Gastroesophageal sphincter (tissue), 4 donors: Measurements from ENCODE around the gene KLHL2. TPM values are rescaled to one million over a fixed set of nuclear protein-coding genes. Genes with fewer than 3 reads are reported as not detected.

Experiments
- ATAC-seq: fragments of 150-250 bp; one replicate; pipeline ENCODE4 v1.9.1; 2016; ENCODE audit warnings: mild to moderate bottlenecking, moderate library complexity
- H3K27ac ChIP-seq, 4 donors: fragments of 200-600 bp; sonication (generic) in 3 of 4; 1 replicate in 3 of 4; 2 replicates in 1 of 4; pipeline ENCODE4 v1.5.1; 2016 to 2019
- H3K27me3 ChIP-seq: fragments of 200-600 bp; sonication (generic); one replicate; pipeline ENCODE4 v1.5.1; 2019
- H3K36me3 ChIP-seq, 2 donors: fragments of 200-600 bp; sonication (generic); one replicate each; pipeline ENCODE4 v1.5.1; 2019; ENCODE audit warnings: control low read depth in 1 of 2
- H3K4me1 ChIP-seq, 3 donors: fragments of 200-600 bp; sonication (generic); 1 replicate in 2 of 3; 2 replicates in 1 of 3; pipeline ENCODE4 v1.5.1; 2016 to 2019; ENCODE audit warnings: control low read depth in 2 of 3
- H3K4me3 ChIP-seq, 2 donors: fragments of 200-600 bp; sonication (generic); one replicate each; pipeline ENCODE4 v1.5.1; 2019; ENCODE audit warnings: mild to moderate bottlenecking in 1 of 2, moderate library complexity in 1 of 2
- H3K9me3 ChIP-seq, 3 donors: fragments of 200-600 bp; sonication (generic); one replicate each; pipeline ENCODE4 v1.5.1; 2017 to 2019; ENCODE audit warnings: control low read depth in 2 of 3
- EP300 ChIP-seq: sonication (generic); formaldehyde crosslinking; IDR thresholded peaks from one replicate; pipeline ENCODE4 v1.6.1; 2017; ENCODE audit warnings: antibody characterized with exemption, mild to moderate bottlenecking
- POLR2A ChIP-seq, 2 donors: fragments of 450-650 bp; IDR thresholded peaks; one replicate each; pipeline ENCODE4 v1.6.1; 2017; ENCODE audit warnings: antibody characterized with exemption in 2 of 2, mild to moderate bottlenecking in 2 of 2, moderate library complexity in 1 of 2
- POLR2AphosphoS5 ChIP-seq: sonication (generic); formaldehyde crosslinking; IDR thresholded peaks from one replicate; pipeline ENCODE4 v1.6.1; 2017; ENCODE audit warnings: antibody characterized with exemption
- WGBS, 2 donors: methylation state at CpG; one replicate each; pipeline ENCODE4 v1.1.5; 2018; ENCODE audit warnings: low coverage in 1 of 2; 5-methylcytosine and 5-hydroxymethylcytosine counted together
- total RNA-seq, 4 donors: library from RNA; depleted of rRNA; stranded (reverse); fragments of >200 nt; gene quantifications; one replicate each; pipeline ENCODE4 v1.1.0, GENCODE V29; 2016
- TF ChIP-seq, protein P1 (sequence below), 4 experiments: fragments of 200-600 bp in 2 of 4; fragments of 450-650 bp in 2 of 4; sonication (generic) in 1 of 4; IDR thresholded peaks; one replicate each; pipeline ENCODE4 v1.5.1; 2017 to 2019; ENCODE audit warnings: antibody characterized with exemption in 4 of 4, mild to moderate bottlenecking in 2 of 4, moderate library complexity in 2 of 4

The KLHL2 gene
- total RNA-seq, 4 donors from 2014 or later = 25.0 to 35.1 (median 31.1) TPM

DNA sequence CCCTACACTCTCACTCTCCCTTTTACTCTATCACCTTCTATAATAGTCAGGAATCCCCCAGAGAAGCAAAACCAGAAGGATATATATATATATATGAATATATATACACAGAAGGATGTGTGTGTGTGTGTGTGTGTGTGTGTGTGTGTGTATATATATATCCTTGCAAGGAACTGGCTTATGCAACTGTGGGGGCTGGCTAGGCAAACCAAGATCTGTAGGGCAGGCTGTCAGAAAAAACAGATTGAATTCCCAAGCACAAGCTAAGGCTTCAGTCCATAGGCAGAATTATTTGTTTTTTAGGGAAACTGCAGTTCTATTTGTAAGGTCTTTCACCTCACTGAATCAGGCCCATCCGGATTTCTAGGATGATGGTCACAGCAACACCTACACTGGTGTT is 13.0 kb upstream of the KLHL2 start:
- no peak for ATAC-seq
- 83 to 90% methylated on average over 1 of the region's 1 CpG for WGBS, 2 donors
- Histone ChIP-seq H3K9me3 (no peaks in the 10 kb centered on the region), H3K27ac (no peak overlapping the region), H3K4me1 (no peaks in the 10 kb centered on the region), H3K36me3 (no peaks in the 10 kb centered on the region), H3K27me3 (no peaks in the 10 kb centered on the region), H3K4me3 (no peak overlapping the region)
- TF ChIP-seq, protein P1, sequence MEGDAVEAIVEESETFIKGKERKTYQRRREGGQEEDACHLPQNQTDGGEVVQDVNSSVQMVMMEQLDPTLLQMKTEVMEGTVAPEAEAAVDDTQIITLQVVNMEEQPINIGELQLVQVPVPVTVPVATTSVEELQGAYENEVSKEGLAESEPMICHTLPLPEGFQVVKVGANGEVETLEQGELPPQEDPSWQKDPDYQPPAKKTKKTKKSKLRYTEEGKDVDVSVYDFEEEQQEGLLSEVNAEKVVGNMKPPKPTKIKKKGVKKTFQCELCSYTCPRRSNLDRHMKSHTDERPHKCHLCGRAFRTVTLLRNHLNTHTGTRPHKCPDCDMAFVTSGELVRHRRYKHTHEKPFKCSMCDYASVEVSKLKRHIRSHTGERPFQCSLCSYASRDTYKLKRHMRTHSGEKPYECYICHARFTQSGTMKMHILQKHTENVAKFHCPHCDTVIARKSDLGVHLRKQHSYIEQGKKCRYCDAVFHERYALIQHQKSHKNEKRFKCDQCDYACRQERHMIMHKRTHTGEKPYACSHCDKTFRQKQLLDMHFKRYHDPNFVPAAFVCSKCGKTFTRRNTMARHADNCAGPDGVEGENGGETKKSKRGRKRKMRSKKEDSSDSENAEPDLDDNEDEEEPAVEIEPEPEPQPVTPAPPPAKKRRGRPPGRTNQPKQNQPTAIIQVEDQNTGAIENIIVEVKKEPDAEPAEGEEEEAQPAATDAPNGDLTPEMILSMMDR (IDR thresholded peaks at IDR 0.05) = no peak
- TF ChIP-seq POLR2A (IDR thresholded peaks at IDR 0.05) (no peak), EP300 (no peak), POLR2AphosphoS5 (no peak)

DNA sequence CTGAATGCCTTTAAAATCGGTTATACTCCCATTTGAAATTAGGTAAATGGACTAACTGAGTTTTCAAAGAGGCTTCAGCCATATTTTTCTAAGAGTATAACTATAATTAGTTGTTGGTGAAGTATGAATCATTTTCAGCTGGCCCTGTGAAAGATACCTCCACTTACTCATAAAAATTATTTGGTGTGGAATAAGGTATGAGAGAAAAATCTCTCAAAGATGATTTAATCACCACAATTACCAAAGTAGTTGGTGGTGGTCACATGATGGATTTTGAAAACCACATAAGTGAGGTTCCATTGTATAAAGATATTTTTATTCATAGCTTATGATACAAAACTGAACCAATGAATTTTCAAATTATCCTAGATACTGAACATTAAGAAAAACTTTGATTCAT is 9.0 kb upstream of the KLHL2 start:
- no peak for ATAC-seq
- H3K4me3 ChIP-seq = no peak overlapping the region
- no peaks in the 10 kb centered on the region for H3K36me3 ChIP-seq
- H3K27ac ChIP-seq = no peak overlapping the region
- 58 to 100% methylated on average over 1 of the region's 1 CpG for WGBS, 2 donors
- no peaks in the 10 kb centered on the region for H3K4me1 ChIP-seq
- H3K27me3 ChIP-seq = no peaks in the 10 kb centered on the region
- no peaks in the 10 kb centered on the region for H3K9me3 ChIP-seq
- TF ChIP-seq, protein P1 (IDR thresholded peaks at IDR 0.05) = no peak
- TF ChIP-seq POLR2AphosphoS5 (no peak), POLR2A (IDR thresholded peaks at IDR 0.05) (no peak), EP300 (no peak)

DNA sequence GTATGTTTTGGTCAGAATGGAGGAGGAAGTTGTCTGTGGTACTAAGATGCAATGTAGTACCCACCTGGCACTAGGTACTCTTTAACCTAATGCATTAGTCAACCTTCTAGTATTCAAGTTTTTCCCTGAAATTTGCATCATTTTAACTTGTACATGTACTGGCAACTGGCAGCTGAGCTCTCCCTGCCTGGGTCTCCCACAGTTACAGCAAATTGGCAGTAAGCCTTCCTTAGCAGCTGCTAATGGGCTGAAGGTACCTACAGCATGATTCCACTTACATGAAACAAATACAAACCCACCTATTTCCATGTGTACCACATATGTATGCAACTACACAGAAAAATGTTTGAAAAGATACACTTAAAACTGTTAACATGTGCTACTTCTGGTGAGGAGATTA is 8.1 kb upstream of the KLHL2 start:
- Histone ChIP-seq H3K27me3 (no peaks in the 10 kb centered on the region), H3K4me3 (no peak overlapping the region), H3K27ac (no peak overlapping the region), H3K36me3 (no peaks in the 10 kb centered on the region), H3K9me3 (no peaks in the 10 kb centered on the region), H3K4me1 (no peaks in the 10 kb centered on the region)
- no peak for TF ChIP-seq EP300
- TF ChIP-seq POLR2AphosphoS5 = no peak
- no peak for TF ChIP-seq POLR2A (IDR thresholded peaks at IDR 0.05)
- TF ChIP-seq, protein P1 (IDR thresholded peaks at IDR 0.05) = no peak
- no peak for ATAC-seq

DNA sequence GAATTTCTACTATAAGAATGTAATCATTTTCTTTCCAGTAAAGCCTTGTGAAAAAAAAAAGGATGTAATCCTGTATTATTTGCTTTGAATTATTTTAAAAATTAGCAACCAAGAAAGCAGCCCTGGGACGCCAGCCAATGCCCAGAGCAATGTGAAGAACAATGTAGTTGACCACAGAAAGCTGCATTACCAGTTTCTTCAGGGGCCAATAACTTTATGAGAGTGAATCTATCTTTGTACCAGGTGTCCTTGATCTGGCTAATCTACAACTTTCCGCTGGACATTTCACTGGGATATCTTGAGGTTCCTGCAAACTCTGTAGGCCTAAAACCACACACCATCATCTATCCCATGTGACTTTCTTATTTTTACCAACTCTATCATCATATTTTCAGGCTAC is 7.6 kb upstream of the KLHL2 start:
- TF ChIP-seq, protein P1 (IDR thresholded peaks at IDR 0.05) = no peak
- TF ChIP-seq EP300 = no peak
- no peak for TF ChIP-seq POLR2A (IDR thresholded peaks at IDR 0.05)
- no peak for TF ChIP-seq POLR2AphosphoS5
- Histone ChIP-seq H3K4me1 (no peaks in the 10 kb centered on the region), H3K27ac (no peak overlapping the region), H3K36me3 (no peaks in the 10 kb centered on the region), H3K4me3 (no peak overlapping the region), H3K27me3 (no peaks in the 10 kb centered on the region), H3K9me3 (no peaks in the 10 kb centered on the region)
- ATAC-seq = no peak
- 84 to 95% methylated on average over 2 of the region's 2 CpGs for WGBS, 2 donors

DNA sequence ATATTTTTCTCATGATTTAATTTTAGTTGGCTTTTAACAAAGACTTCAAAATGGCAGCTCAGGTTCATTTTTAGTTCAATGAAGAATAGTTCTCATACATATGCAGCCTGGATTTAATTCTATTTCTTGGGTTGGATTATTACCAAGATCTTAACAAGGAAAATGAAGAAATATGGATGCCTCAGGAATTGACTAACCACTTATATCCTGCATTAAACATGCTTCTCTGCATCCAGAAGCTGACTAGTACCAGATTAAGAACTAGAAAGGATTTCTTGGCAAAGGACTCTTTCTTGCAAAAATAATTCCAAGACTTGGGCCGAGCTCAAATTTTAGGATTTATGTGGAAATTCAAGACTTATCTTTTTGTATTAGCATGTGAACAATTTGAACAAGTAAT is 5.6 kb upstream of the KLHL2 start:
- ATAC-seq = no peak
- H3K9me3 ChIP-seq = no peaks in the 10 kb centered on the region
- H3K4me3 ChIP-seq = no peak overlapping the region
- peaks cover 0 to 14% (median 5%) of the 10 kb centered on the region in 3 donors for H3K4me1 ChIP-seq
- no peak overlapping the region for H3K27ac ChIP-seq
- 50 to 78% methylated on average over 1 of the region's 1 CpG for WGBS, 2 donors
- H3K36me3 ChIP-seq = no peaks in the 10 kb centered on the region
- TF ChIP-seq POLR2A (IDR thresholded peaks at IDR 0.05) (no peak), POLR2AphosphoS5 (no peak), EP300 (no peak)
- TF ChIP-seq, protein P1 (IDR thresholded peaks at IDR 0.05) = no peak
- no peaks in the 10 kb centered on the region for H3K27me3 ChIP-seq
